Loucy (cell line): Measurements from ENCODE around the gene MIEN1.

Source experiments
- EZH2phosphoT487 ChIP-seq: fragments of 200-600 bp; IDR thresholded peaks from 2 replicates; pipeline ENCODE4 v1.6.1; 2018; ENCODE audit warnings: antibody characterized with exemption, mild to moderate bottlenecking, moderate library complexity, borderline replicate concordance
- TF ChIP-seq, protein P1 (sequence below): fragments of 200-600 bp; sonication (generic); conservative IDR thresholded peaks from 2 replicates; pipeline ENCODE4 v1.5.1; 2014; ENCODE audit warnings: mild to moderate bottlenecking, antibody characterized with exemption, low read length

DNA sequence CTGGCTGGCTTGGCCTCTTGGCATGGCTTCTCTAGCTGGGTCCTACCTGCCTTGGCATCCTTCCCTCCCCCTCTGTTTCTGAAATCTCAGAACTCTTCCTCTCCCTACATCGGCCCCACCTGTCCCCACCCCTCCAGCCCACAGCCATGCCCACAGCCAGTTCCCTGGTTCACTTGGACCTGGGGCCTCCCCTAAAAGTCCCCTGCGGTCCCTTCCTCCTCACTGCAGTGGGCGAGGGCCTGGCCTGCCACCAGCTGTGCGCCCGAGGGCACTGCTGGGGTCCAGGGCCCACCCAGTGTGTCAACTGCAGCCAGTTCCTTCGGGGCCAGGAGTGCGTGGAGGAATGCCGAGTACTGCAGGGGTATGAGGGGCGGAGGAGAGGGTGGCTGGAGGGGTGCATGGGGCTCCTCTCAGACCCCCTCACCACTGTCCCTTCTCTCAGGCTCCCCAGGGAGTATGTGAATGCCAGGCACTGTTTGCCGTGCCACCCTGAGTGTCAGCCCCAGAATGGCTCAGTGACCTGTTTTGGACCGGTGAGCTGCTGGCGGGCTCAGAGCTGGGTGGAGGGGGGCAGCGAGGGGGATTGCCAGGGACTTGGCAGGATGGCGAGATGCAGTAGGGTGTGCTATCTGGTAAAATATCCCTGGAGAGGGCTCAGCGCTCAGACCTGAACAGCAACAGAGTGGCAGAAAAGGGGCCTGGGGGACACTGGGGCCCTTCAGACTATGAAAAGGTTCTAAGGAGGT lies 14.1 kb downstream of the MIEN1 start:
- TF ChIP-seq, protein P1, sequence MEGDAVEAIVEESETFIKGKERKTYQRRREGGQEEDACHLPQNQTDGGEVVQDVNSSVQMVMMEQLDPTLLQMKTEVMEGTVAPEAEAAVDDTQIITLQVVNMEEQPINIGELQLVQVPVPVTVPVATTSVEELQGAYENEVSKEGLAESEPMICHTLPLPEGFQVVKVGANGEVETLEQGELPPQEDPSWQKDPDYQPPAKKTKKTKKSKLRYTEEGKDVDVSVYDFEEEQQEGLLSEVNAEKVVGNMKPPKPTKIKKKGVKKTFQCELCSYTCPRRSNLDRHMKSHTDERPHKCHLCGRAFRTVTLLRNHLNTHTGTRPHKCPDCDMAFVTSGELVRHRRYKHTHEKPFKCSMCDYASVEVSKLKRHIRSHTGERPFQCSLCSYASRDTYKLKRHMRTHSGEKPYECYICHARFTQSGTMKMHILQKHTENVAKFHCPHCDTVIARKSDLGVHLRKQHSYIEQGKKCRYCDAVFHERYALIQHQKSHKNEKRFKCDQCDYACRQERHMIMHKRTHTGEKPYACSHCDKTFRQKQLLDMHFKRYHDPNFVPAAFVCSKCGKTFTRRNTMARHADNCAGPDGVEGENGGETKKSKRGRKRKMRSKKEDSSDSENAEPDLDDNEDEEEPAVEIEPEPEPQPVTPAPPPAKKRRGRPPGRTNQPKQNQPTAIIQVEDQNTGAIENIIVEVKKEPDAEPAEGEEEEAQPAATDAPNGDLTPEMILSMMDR, result no peak
- no peak for TF ChIP-seq EZH2phosphoT487
